IMR-90 (cell line): ENCODE data around the gene CALM1. TPM values are rescaled to one million over a fixed set of nuclear protein-coding genes. Genes with fewer than 3 reads are reported as not detected.
A peak's percentile ranks its signal among the peaks of the same experiment; 100 is the strongest.

Experiments used
- ATAC-seq: fragments of 200-7000 bp; cut with Tn5 transposase; 2 replicates; pipeline ENCODE4 v1.9.1; 2020; ENCODE audit warnings: low read depth, mild to moderate bottlenecking, moderate library complexity
- BruUV-seq: library from RNA; stranded (reverse); fragments of 400-500 nt; replicated peaks from 2 replicates; lab custom pipeline; 2021; lab: Mats Ljungman, UMichigan
- CTCF ChIA-PET: fragments of 300-600 bp; formaldehyde crosslinking; extraction: SDS; loops from one replicate; lab custom pipeline; 2021; ENCODE audit warnings: antibody characterized with exemption; lab: Yijun Ruan, JAX
- POLR2A ChIA-PET: fragments of 300-600 bp; sonication (Branson Sonifier 250); formaldehyde crosslinking; loops from one replicate; lab custom pipeline; 2022; ENCODE audit warnings: antibody characterized with exemption; ENCODE audit not compliant: unreplicated experiment; lab: Charles Lee
- DNase-seq: peaks from one replicate; pipeline ENCODE4 v3.0.0; 2013
- H2AFZ ChIP-seq: replicated peaks from 2 replicates; pipeline ENCODE3; 2013; ENCODE audit warnings: low read length, mild to moderate bottlenecking; ENCODE audit not compliant: poor library complexity
- H2AK5ac ChIP-seq: 2 replicates; pipeline ENCODE4 v1.6.1; 2013; ENCODE audit warnings: low read depth, low read length, inconsistent platforms
- H2AK9ac ChIP-seq: replicated peaks from 2 replicates; pipeline ENCODE3; 2013; ENCODE audit warnings: mild to moderate bottlenecking, low read depth, low read length, moderate library complexity; ENCODE audit not compliant: poor library complexity
- H2BK120ac ChIP-seq: 2 replicates; pipeline ENCODE4 v1.6.1; 2013; ENCODE audit warnings: low read depth, low read length, inconsistent platforms
- H2BK15ac ChIP-seq: 3 replicates; pipeline ENCODE4 v1.6.1; 2013; ENCODE audit warnings: low read depth, low read length, inconsistent platforms
- H2BK20ac ChIP-seq: 2 replicates; pipeline ENCODE4 v1.6.1; 2013; ENCODE audit warnings: low read depth, mild to moderate bottlenecking, inconsistent platforms, low read length, moderate library complexity
- H2BK5ac ChIP-seq: 2 replicates; pipeline ENCODE4 v1.6.1; 2013; ENCODE audit warnings: mild to moderate bottlenecking, low read depth, low read length, inconsistent platforms; ENCODE audit not compliant: poor library complexity, severe bottlenecking
- H3K14ac ChIP-seq: replicated peaks from 2 replicates; pipeline ENCODE4 v1.6.1; 2013; ENCODE audit warnings: low read depth, low read length, inconsistent platforms
- H3K18ac ChIP-seq: 2 replicates; pipeline ENCODE4 v1.6.1; 2013; ENCODE audit warnings: low read depth, low read length, control low read depth
- H3K23ac ChIP-seq: 2 replicates; pipeline ENCODE4 v1.6.1; 2013; ENCODE audit warnings: low read depth, low read length, inconsistent platforms
- H3K27ac ChIP-seq: 2 replicates; pipeline ENCODE4 v1.5.1; 2013; ENCODE audit warnings: mild to moderate bottlenecking, control low read depth, low read length; ENCODE audit not compliant: insufficient read depth
- H3K27me3 ChIP-seq: 2 replicates; pipeline ENCODE4 v1.6.1; 2013; ENCODE audit warnings: low read length; ENCODE audit not compliant: control insufficient read depth, insufficient read depth
- H3K36me3 ChIP-seq: 2 replicates; pipeline ENCODE4 v1.6.1; 2013; ENCODE audit warnings: low read length, mixed read lengths; ENCODE audit not compliant: control insufficient read depth, insufficient read depth
- H3K4ac ChIP-seq: 2 replicates; pipeline ENCODE4 v1.6.1; 2013; ENCODE audit warnings: low read depth, low read length, inconsistent platforms
- H3K4me1 ChIP-seq: 2 replicates; pipeline ENCODE4 v1.6.1; 2013; ENCODE audit warnings: low read length, mixed read lengths; ENCODE audit not compliant: control insufficient read depth, insufficient read depth
- H3K4me2 ChIP-seq: 2 replicates; pipeline ENCODE4 v1.6.1; 2013; ENCODE audit warnings: low read depth, mild to moderate bottlenecking, control low read depth, low read length, moderate library complexity
- H3K4me3 ChIP-seq: 2 replicates; pipeline ENCODE4 v1.5.1; 2013; ENCODE audit warnings: low read depth, mild to moderate bottlenecking, control low read depth, low read length, moderate library complexity; ENCODE audit not compliant: insufficient read depth
- H3K56ac ChIP-seq: 2 replicates; pipeline ENCODE4 v1.6.1; 2013; ENCODE audit warnings: low read length, inconsistent platforms; ENCODE audit not compliant: insufficient read depth; ENCODE audit errors: extremely low read depth
- H3K79me1 ChIP-seq, 2 experiments: 2 replicates each; pipeline ENCODE4 v1.6.1; 2013; ENCODE audit warnings: low read length in 2 of 2, inconsistent platforms in 1 of 2, low read depth in 1 of 2
- H3K9ac ChIP-seq: 2 replicates; pipeline ENCODE4 v1.6.1; 2013; ENCODE audit warnings: low read depth, low read length, control low read depth
- H3K9me1 ChIP-seq: 2 replicates; pipeline ENCODE4 v1.6.1; 2013; ENCODE audit warnings: low read length, inconsistent platforms; ENCODE audit not compliant: insufficient read depth
- H3K9me3 ChIP-seq: 2 replicates; pipeline ENCODE4 v1.6.1; 2013; ENCODE audit warnings: low read length; ENCODE audit not compliant: control insufficient read depth, insufficient read depth
- H4K20me1 ChIP-seq: 2 replicates; pipeline ENCODE4 v1.6.1; 2013; ENCODE audit warnings: low read length, inconsistent platforms; ENCODE audit not compliant: insufficient read depth
- H4K5ac ChIP-seq: 2 replicates; pipeline ENCODE4 v1.6.1; 2013; ENCODE audit warnings: mild to moderate bottlenecking, low read depth, low read length, control low read depth
- H4K8ac ChIP-seq, 2 experiments: 2 replicates each; pipeline ENCODE4 v1.6.1; 2013; ENCODE audit warnings: low read depth in 2 of 2, low read length in 2 of 2, control low read depth in 1 of 2, inconsistent platforms in 1 of 2
- H4K91ac ChIP-seq: 2 replicates; pipeline ENCODE4 v1.6.1; 2013; ENCODE audit warnings: low read depth, low read length, inconsistent platforms; ENCODE audit not compliant: insufficient read depth
- WGBS, 2 experiments: methylation state at CpG; one replicate each; pipeline versions ENCODE4 v1.1.5 to v1.1.7; 2013; ENCODE audit warnings: missing lambda C conversion rate in 2 of 2; ENCODE audit not compliant: insufficient read length in 1 of 2; ENCODE audit errors: extremely low coverage in 2 of 2; 5-methylcytosine and 5-hydroxymethylcytosine counted together
- dilution Hi-C: fragments of 300-500 bp; cut with HindIII; formaldehyde crosslinking; loops from one replicate; pipeline ENCODE4 v1.14.3; 2018; ENCODE audit warnings: low sequenced_read_pairs; ENCODE audit not compliant: unreplicated experiment
- in situ Hi-C: fragments of 300-500 bp; cut with MboI; formaldehyde crosslinking; loops from 3 replicates; pipeline ENCODE4 v1.14.3; 2019; ENCODE audit warnings: low sequenced_read_pairs, inconsistent platforms, mixed read lengths
- intact Hi-C: fragments of 100-400 bp; cut with micrococcal nuclease; formaldehyde crosslinking; loops from 2 replicates; pipeline ENCODE4 v1.10.0; 2022
- polyA plus RNA-seq, 3 experiments: library from polyadenylated mRNA; depleted of rRNA; stranded (reverse); fragments of >200 nt; gene quantifications; 2 replicates each; pipeline ENCODE4 v1.2.3, GENCODE V29; 2012; ENCODE audit warnings: low replicate concordance in 1 of 3
- total RNA-seq: library from RNA; depleted of rRNA; stranded (reverse); fragments of >200 nt; gene quantifications from 2 replicates; pipeline ENCODE4 v1.2.3, GENCODE V29; 2012
- TF ChIP-seq, protein P1 (sequence below): conservative IDR thresholded peaks from 2 replicates; pipeline ENCODE4 v1.5.1; 2012; ENCODE audit warnings: mild to moderate bottlenecking, low read depth, low read length, improper control_type of control experiment

CALM1 gene
- total and polyA plus RNA-seq, 2 of the 4 experiments (the other 2 are of a cell fraction), result 72.9 to 188 TPM

DNA sequence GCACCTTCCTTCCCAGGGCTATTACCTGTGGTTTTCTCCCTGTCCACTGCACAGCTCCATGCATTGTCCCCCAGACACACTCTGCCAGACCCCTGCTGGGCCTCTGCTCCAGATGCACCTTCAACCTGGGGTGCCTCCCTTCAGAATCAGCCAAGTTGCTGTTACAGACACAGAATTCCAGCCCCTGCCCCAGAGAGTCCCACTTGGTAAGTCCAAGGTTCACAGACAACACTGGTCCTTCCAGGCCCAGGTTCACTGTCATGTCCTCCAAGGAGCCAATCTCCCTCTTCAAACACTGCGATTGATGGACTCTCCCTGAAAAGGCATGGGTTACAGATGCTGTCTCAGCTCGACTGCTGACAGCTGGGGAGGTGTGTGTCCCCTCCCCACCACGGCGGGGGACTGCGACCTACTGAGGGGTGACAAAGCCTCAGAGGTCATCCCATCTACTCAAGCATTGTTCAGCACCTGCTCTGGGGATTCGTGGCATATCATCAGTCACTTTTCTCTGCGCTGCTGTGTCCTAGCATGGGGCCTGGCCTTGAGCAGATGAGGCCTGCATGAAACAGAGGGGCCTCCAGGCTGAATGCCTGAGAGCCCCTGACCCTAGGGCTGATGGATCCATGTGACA lies 24.3 kb downstream of the CALM1 start:
- H2AK5ac ChIP-seq, result no peak overlapping the region
- 67% methylated on average over 2 of the region's 7 CpGs; no CpG with 5 or more reads in 1 of the 2 experiments for WGBS, 2 experiments
- POLR2A ChIA-PET, result no interaction called here
- no peak overlapping the region for H3K4me3 ChIP-seq
- H2AFZ ChIP-seq, result no peak overlapping the region
- no peaks in the 10 kb centered on the region for H3K36me3 ChIP-seq
- H4K8ac ChIP-seq, result no peak overlapping the region
- DNase-seq, result no peak
- CTCF ChIA-PET, result interaction anchor here (0.6 kb wide), 1 partner anchor 16 kb away, joined by 3 read pairs; no protein-coding TSS in a partner anchor
- H3K9ac ChIP-seq, result no peak overlapping the region
- TF ChIP-seq, protein P1, sequence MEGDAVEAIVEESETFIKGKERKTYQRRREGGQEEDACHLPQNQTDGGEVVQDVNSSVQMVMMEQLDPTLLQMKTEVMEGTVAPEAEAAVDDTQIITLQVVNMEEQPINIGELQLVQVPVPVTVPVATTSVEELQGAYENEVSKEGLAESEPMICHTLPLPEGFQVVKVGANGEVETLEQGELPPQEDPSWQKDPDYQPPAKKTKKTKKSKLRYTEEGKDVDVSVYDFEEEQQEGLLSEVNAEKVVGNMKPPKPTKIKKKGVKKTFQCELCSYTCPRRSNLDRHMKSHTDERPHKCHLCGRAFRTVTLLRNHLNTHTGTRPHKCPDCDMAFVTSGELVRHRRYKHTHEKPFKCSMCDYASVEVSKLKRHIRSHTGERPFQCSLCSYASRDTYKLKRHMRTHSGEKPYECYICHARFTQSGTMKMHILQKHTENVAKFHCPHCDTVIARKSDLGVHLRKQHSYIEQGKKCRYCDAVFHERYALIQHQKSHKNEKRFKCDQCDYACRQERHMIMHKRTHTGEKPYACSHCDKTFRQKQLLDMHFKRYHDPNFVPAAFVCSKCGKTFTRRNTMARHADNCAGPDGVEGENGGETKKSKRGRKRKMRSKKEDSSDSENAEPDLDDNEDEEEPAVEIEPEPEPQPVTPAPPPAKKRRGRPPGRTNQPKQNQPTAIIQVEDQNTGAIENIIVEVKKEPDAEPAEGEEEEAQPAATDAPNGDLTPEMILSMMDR, result no peak
- H4K5ac ChIP-seq, result no peak overlapping the region
- H3K18ac ChIP-seq, result no peak overlapping the region
- H2BK15ac ChIP-seq, result 0 out of 3 replicates have a peak overlapping the region, but pooled peaks have one; percentile 22
- no peak overlapping the region for H3K23ac ChIP-seq
- no peak overlapping the region for H2BK120ac ChIP-seq
- BruUV-seq, result no TSS peak
- no peaks in the 10 kb centered on the region for H3K4me1 ChIP-seq
- peak overlapping the region; percentile 3 for H2AK9ac ChIP-seq
- H3K79me1 ChIP-seq, result no peaks in the 10 kb centered on the region
- H4K20me1 ChIP-seq, result no peaks in the 10 kb centered on the region
- H3K4me2 ChIP-seq, result no peak overlapping the region
- no peak overlapping the region for H3K14ac ChIP-seq
- ATAC-seq, result no peak
- no peak overlapping the region for H3K27ac ChIP-seq
- H2BK20ac ChIP-seq, result no peak overlapping the region
- H3K4ac ChIP-seq, result no peak overlapping the region
- in situ Hi-C loops, result no loop called here
- intact Hi-C loops, result no loop called here
- no peak overlapping the region for H2BK5ac ChIP-seq
- no peak overlapping the region for H4K91ac ChIP-seq
- no peaks in the 10 kb centered on the region for H3K9me3 ChIP-seq
- peaks cover 3% of the 10 kb centered on the region; the same call in 1 of the 2 replicates for H3K9me1 ChIP-seq
- H3K56ac ChIP-seq, result no peak overlapping the region
- H3K27me3 ChIP-seq, result no peaks in the 10 kb centered on the region
- dilution Hi-C loops, result no loop called here
